HCT116 (cell line): ENCODE measurements around the gene SIDT1.

ENCODE experiments used
- EGR1 ChIP-seq: IDR thresholded peaks from 2 replicates; pipeline ENCODE4 v1.6.1; 2012; ENCODE audit warnings: low read depth
- EZH2phosphoT487 ChIP-seq: fragments of 200-600 bp; IDR thresholded peaks from 2 replicates; pipeline ENCODE4 v1.6.1; 2018; ENCODE audit warnings: antibody characterized with exemption, borderline replicate concordance
- JUND ChIP-seq: IDR thresholded peaks from 2 replicates; pipeline ENCODE4 v1.6.1; 2012
- POLR2AphosphoS5 ChIP-seq: IDR thresholded peaks from 2 replicates; pipeline ENCODE4 v1.6.1; 2011; ENCODE audit warnings: mild to moderate bottlenecking, low read depth, low read length, moderate library complexity
- YY1 ChIP-seq: IDR thresholded peaks from 2 replicates; pipeline ENCODE4 v1.6.1; 2011; ENCODE audit warnings: low read length, low read depth, moderate library complexity, mild to moderate bottlenecking; ENCODE audit not compliant: insufficient replicate concordance; ENCODE audit errors: extremely low read depth
- ZNF274 ChIP-seq: fragments of 200-500 bp; sonication (Bioruptor generic); IDR thresholded peaks from 2 replicates; pipeline ENCODE4 v1.6.1; 2014; ENCODE audit warnings: mild to moderate bottlenecking, low read depth, low read length, inconsistent platforms
- TF ChIP-seq, protein P1 (sequence below), 3 experiments: fragments of 200-600 bp in 1 of 3; sonication (generic) in 1 of 3; IDR thresholded peaks in 2 of 3; conservative IDR thresholded peaks in 1 of 3; 2 replicates each; pipeline ENCODE4 v1.5.1; 2012 to 2017; ENCODE audit warnings: low read depth in 2 of 3, low read length in 2 of 3, antibody characterized with exemption in 1 of 3, borderline replicate concordance in 1 of 3, control low read depth in 1 of 3, mild to moderate bottlenecking in 1 of 3, mixed read lengths in 1 of 3, mixed run types in 1 of 3, moderate library complexity in 1 of 3; ENCODE audit not compliant: insufficient read depth in 1 of 3
- TF ChIP-seq, protein P2 (sequence below): IDR thresholded peaks from 2 replicates; pipeline ENCODE4 v1.6.1; 2012

DNA sequence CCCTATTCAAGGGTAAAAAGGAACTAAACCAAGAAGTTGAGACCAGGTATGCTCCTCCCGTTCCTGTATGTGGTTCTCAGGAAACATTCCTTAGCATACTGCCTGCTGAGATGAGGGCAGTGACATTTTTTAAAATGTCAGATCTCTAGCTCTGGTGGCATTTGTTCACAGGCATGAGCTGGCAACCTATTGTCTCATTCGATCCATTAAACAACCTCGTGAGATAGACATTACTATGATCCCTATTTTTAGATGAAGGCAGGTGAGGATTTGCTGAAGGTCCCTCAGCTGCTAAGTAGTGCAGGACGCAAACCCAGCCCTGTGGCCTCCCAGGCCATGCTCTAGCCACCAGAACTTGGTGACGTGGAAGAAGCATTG, 74.9 kb downstream of the SIDT1 start:
- TF ChIP-seq, protein P1, sequence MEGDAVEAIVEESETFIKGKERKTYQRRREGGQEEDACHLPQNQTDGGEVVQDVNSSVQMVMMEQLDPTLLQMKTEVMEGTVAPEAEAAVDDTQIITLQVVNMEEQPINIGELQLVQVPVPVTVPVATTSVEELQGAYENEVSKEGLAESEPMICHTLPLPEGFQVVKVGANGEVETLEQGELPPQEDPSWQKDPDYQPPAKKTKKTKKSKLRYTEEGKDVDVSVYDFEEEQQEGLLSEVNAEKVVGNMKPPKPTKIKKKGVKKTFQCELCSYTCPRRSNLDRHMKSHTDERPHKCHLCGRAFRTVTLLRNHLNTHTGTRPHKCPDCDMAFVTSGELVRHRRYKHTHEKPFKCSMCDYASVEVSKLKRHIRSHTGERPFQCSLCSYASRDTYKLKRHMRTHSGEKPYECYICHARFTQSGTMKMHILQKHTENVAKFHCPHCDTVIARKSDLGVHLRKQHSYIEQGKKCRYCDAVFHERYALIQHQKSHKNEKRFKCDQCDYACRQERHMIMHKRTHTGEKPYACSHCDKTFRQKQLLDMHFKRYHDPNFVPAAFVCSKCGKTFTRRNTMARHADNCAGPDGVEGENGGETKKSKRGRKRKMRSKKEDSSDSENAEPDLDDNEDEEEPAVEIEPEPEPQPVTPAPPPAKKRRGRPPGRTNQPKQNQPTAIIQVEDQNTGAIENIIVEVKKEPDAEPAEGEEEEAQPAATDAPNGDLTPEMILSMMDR (IDR thresholded peaks at IDR 0.05 in 2 of 3, conservative IDR thresholded peaks at IDR 0.05 in 1 of 3; ENCODE audit: borderline replicate concordance in 1 of 3, insufficient read depth in 1 of 3, low read depth in 2 of 3, low read length in 2 of 3): no peak
- no peak for TF ChIP-seq JUND
- TF ChIP-seq ZNF274: no peak
- no peak for TF ChIP-seq POLR2AphosphoS5
- no peak for TF ChIP-seq EGR1
- TF ChIP-seq YY1: no peak
- TF ChIP-seq, protein P2, sequence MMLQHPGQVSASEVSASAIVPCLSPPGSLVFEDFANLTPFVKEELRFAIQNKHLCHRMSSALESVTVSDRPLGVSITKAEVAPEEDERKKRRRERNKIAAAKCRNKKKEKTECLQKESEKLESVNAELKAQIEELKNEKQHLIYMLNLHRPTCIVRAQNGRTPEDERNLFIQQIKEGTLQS: no peak
- no peak for TF ChIP-seq EZH2phosphoT487
